GM18508 (cell line): Measurements from ENCODE around the gene DYRK1A.

Experiments used
- ATAC-seq: cut with Tn5 transposase; IDR thresholded peaks from one replicate; pipeline ENCODE4 v1.9.1; 2021; ENCODE audit warnings: moderate number of reproducible peaks; ENCODE audit not compliant: insufficient read depth, unreplicated experiment

The DYRK1A gene

GRCh38 chr21:37383784-37384311 is 17.3 kb downstream of the DYRK1A start:
- no peak for ATAC-seq

- no peak for ATAC-seq
These were observed 17.8 kb downstream of the DYRK1A start for GRCh38 chr21:37384416-37384815.

GRCh38 chr21:37385179-37385765 is 18.7 kb downstream of the DYRK1A start:
- ATAC-seq: no peak

GRCh38 chr21:37386151-37386550 is 19.6 kb downstream of the DYRK1A start:
- no peak for ATAC-seq

- ATAC-seq: no peak
These were observed 22.9 kb downstream of the DYRK1A start for GRCh38 chr21:37389456-37389855.

- ATAC-seq: no peak
These were observed 25.1 kb downstream of the DYRK1A start for GRCh38 chr21:37391666-37392065.

GRCh38 chr21:37392441-37392840 is 25.9 kb downstream of the DYRK1A start:
- no peak for ATAC-seq

- ATAC-seq: no peak
These were observed 26.5 kb downstream of the DYRK1A start for GRCh38 chr21:37393030-37393429.

GRCh38 chr21:37393786-37394185 is 27.2 kb downstream of the DYRK1A start:
- no peak for ATAC-seq

- no peak for ATAC-seq
These were observed 29.4 kb downstream of the DYRK1A start for GRCh38 chr21:37395961-37396360.

- ATAC-seq: no peak
These were observed 30.3 kb downstream of the DYRK1A start for GRCh38 chr21:37396855-37397254.

- no peak for ATAC-seq
These were observed 32.1 kb downstream of the DYRK1A start for GRCh38 chr21:37398697-37399096.

GRCh38 chr21:37402251-37402867 is 35.8 kb downstream of the DYRK1A start:
- no peak for ATAC-seq

GRCh38 chr21:37405629-37406028 is 39.1 kb downstream of the DYRK1A start:
- ATAC-seq: no peak

- no peak for ATAC-seq
These were observed 41.3 kb downstream of the DYRK1A start for GRCh38 chr21:37407719-37408420.

GRCh38 chr21:37408464-37409193 is 42.1 kb downstream of the DYRK1A start:
- ATAC-seq: no peak

GRCh38 chr21:37410639-37411038 is 44.1 kb downstream of the DYRK1A start:
- ATAC-seq: no peak

GRCh38 chr21:37412603-37413360 is 46.2 kb downstream of the DYRK1A start:
- no peak for ATAC-seq

- ATAC-seq: no peak
These were observed 47.1 kb downstream of the DYRK1A start for GRCh38 chr21:37413553-37414291.
